Right lobe of liver (tissue), 4 donors: Measurements from ENCODE around the gene SDK1.

Experiments used
- CTCF ChIP-seq, 4 donors: fragments of 200-600 bp in 3 of 4; fragments of 450-650 bp in 1 of 4; IDR thresholded peaks; one replicate each; pipeline versions ENCODE4 v1.5.1 to v1.8.0; 2016 to 2022; ENCODE audit warnings: antibody characterized with exemption in 4 of 4, mild to moderate bottlenecking in 2 of 4
- POLR2A ChIP-seq: fragments of 450-650 bp; IDR thresholded peaks from one replicate; pipeline ENCODE4 v1.6.1; 2017; ENCODE audit warnings: antibody characterized with exemption, mild to moderate bottlenecking
- donor health status: DM: no; HTN: no; CAD: no.
- donor health status: DM: no; HTN: no; CAD: no.
- donor health status: DM: no; HTN: yes; CAD: no.

- no peak for TF ChIP-seq CTCF (IDR thresholded peaks at IDR 0.05)
- TF ChIP-seq POLR2A, result no peak
These were observed 586.1 kb downstream of the SDK1 start for GRCh38 chr7:3887096-3887690.
